Measurements from ENCODE around the gene KRTAP2-3.
A peak's percentile ranks its signal among the peaks of the same experiment; 100 is the strongest.
"Not testable (repeated sequence)": the region's sequence is repeated elsewhere in the genome, so short reads cannot be mapped to it uniquely, and the experiment has no call there.

KRTAP2-3 gene

GRCh38 chr17:41067281-41067680, 7.4 kb upstream of the KRTAP2-3 start:
- no peak for DNase-seq (ENCODE audit: low spot score)

- DNase-seq (ENCODE audit: low spot score) = peak; percentile 68
Observed at GRCh38 chr17:41065829-41066624, 6.1 kb upstream of the KRTAP2-3 start, which contains the start of gene KRTAP2-4. Gene KRTAP2-4, minus strand, starts transcription at chr17:41065879. Its CDS starts 34 bp downstream, at chr17:41065845.

GRCh38 chr17:41065016-41065689, 5.2 kb upstream of the KRTAP2-3 start:
- not testable (repeated sequence) for DNase-seq (ENCODE audit: low spot score)

- DNase-seq (ENCODE audit: low spot score) = no peak
Observed at GRCh38 chr17:41064301-41064700, 4.4 kb upstream of the KRTAP2-3 start.

GRCh38 chr17:41063449-41063848, 3.5 kb upstream of the KRTAP2-3 start:
- DNase-seq (ENCODE audit: low spot score) = no peak

GRCh38 chr17:41061964-41062363, 2.0 kb upstream of the KRTAP2-3 start:
- DNase-seq (ENCODE audit: low spot score) = peak; percentile 58

GRCh38 chr17:41059276-41060051, 450 bp downstream of the KRTAP2-3 start:
- DNase-seq (ENCODE audit: low spot score) = not testable (repeated sequence)

- no peak for DNase-seq (ENCODE audit: low spot score)
Observed at GRCh38 chr17:41058741-41059140, 1.2 kb downstream of the KRTAP2-3 start.

GRCh38 chr17:41057547-41057946, 2.4 kb downstream of the KRTAP2-3 start:
- DNase-seq (ENCODE audit: low spot score) = no peak

- DNase-seq (ENCODE audit: low spot score) = not testable (repeated sequence)
Observed at GRCh38 chr17:41055130-41055529, 4.8 kb downstream of the KRTAP2-3 start, which contains the start of gene KRTAP2-2. Gene KRTAP2-2, minus strand, starts transcription at chr17:41055230. Its CDS starts 19 bp downstream, at chr17:41055211.

GRCh38 chr17:41054556-41054955, 5.4 kb downstream of the KRTAP2-3 start:
- not testable (repeated sequence) for DNase-seq (ENCODE audit: low spot score)

- DNase-seq (ENCODE audit: low spot score) = no peak
Observed at GRCh38 chr17:41054025-41054424, 5.9 kb downstream of the KRTAP2-3 start.

GRCh38 chr17:41052566-41052965, 7.3 kb downstream of the KRTAP2-3 start:
- DNase-seq (ENCODE audit: low spot score) = no peak

GRCh38 chr17:41049110-41049509, 10.8 kb downstream of the KRTAP2-3 start:
- peak; percentile 56 for DNase-seq (ENCODE audit: low spot score)

GRCh38 chr17:41048441-41048840, 11.5 kb downstream of the KRTAP2-3 start:
- DNase-seq (ENCODE audit: low spot score) = no peak

GRCh38 chr17:41046735-41047465, 13.0 kb downstream of the KRTAP2-3 start, which contains the start of gene KRTAP2-1:
Gene KRTAP2-1, minus strand, starts transcription at chr17:41047316. Its CDS starts 49 bp downstream, at chr17:41047267.
- DNase-seq (ENCODE audit: low spot score) = not testable (repeated sequence)

- DNase-seq (ENCODE audit: low spot score) = no peak
Observed at GRCh38 chr17:41042953-41043352, 17.0 kb downstream of the KRTAP2-3 start.

- not testable (repeated sequence) for DNase-seq (ENCODE audit: low spot score)
Observed at GRCh38 chr17:41040783-41041571, 18.9 kb downstream of the KRTAP2-3 start, which contains the start of gene KRTAP1-1. Gene KRTAP1-1, minus strand, starts transcription at chr17:41041450. Its CDS starts 53 bp downstream, at chr17:41041397.

- no peak for DNase-seq (ENCODE audit: low spot score)
Observed at GRCh38 chr17:41037853-41038350, 22.0 kb downstream of the KRTAP2-3 start.

GRCh38 chr17:41034346-41034935, 25.5 kb downstream of the KRTAP2-3 start, which contains the start of gene KRTAP1-3:
Gene KRTAP1-3, minus strand, starts transcription at chr17:41034874. Its CDS starts 53 bp downstream, at chr17:41034821.
- not testable (repeated sequence) for DNase-seq (ENCODE audit: low spot score)

Data from RKO (cell line).